Left renal pelvis (tissue), 4 donors: ENCODE measurements around the gene C2orf74. TPM values are rescaled to one million over a fixed set of nuclear protein-coding genes. Genes with fewer than 3 reads are reported as not detected.
"Not testable (repeated sequence)": the region's sequence is repeated elsewhere in the genome, so short reads cannot be mapped to it uniquely, and the experiment has no call there.

Experiments
- DNase-seq, 4 donors: peaks; one replicate each; pipeline ENCODE4 v3.0.0-alpha.2; 2013; ENCODE audit warnings: low read depth in 4 of 4, low spot score in 3 of 4
- polyA plus RNA-seq, 4 donors: library from polyadenylated mRNA; unstranded; fragments of 120-200 nt; gene quantifications; one replicate each; pipeline ENCODE4 v1.2.1, GENCODE V29; 2013; ENCODE audit not compliant: insufficient read length in 4 of 4

The C2orf74 gene
- polyA plus RNA-seq, 4 donors = 22.8 to 47.3 (median 38.2) TPM

GRCh38 chr2:61172671-61173070 is 10.7 kb downstream of the C2orf74 start:
- DNase-seq = no peak

DNA sequence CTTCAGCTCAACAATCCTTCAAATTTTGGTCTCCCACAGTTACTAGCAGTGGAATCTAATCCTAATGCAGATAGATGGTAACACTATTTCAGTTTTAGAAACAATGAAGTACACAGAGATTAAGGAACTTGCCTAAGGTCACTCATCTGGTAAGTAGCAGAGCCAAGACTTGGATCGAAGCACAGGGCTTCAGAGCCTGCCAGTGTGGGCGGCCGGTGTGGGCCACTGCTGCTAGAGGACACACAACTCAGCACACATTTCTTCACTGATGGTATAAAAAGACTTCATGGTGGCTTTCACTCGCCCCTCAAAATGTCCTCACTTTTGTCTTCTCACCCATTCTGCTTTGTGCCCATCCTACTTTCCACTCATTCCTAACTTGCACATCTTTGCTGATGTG is 11.1 kb downstream of the C2orf74 start:
- no peak for DNase-seq

DNA sequence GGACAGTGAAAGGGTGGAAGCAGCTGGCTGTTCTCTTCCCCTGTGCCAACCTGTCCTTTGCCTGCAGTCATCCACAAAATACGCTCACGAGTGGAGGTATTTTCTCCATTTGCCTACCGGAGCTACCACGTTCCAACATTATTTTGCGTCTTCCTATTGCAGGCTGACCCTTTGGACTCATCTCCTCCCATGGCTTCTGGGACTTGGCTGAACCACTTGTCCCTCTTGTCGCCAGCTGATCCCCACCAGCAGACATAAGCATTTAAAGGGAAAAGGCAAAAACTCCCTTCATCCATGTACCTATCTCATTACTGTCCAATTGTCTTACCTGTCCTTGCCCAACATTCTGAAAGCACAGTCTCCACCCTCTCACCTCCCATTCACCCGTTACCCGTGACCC is 13.0 kb downstream of the C2orf74 start:
- no peak for DNase-seq

- DNase-seq = peak; percentile 67 to 83 (median 82)
These were observed 15.1 kb downstream of the C2orf74 start for GRCh38 chr2:61176755-61177726.

GRCh38 chr2:61177727-61178549 is 15.9 kb downstream of the C2orf74 start:
- DNase-seq = peak in 2 of 4 donors; percentile 19 to 39

GRCh38 chr2:61178603-61179545 is 16.9 kb downstream of the C2orf74 start:
- no peak for DNase-seq

DNA sequence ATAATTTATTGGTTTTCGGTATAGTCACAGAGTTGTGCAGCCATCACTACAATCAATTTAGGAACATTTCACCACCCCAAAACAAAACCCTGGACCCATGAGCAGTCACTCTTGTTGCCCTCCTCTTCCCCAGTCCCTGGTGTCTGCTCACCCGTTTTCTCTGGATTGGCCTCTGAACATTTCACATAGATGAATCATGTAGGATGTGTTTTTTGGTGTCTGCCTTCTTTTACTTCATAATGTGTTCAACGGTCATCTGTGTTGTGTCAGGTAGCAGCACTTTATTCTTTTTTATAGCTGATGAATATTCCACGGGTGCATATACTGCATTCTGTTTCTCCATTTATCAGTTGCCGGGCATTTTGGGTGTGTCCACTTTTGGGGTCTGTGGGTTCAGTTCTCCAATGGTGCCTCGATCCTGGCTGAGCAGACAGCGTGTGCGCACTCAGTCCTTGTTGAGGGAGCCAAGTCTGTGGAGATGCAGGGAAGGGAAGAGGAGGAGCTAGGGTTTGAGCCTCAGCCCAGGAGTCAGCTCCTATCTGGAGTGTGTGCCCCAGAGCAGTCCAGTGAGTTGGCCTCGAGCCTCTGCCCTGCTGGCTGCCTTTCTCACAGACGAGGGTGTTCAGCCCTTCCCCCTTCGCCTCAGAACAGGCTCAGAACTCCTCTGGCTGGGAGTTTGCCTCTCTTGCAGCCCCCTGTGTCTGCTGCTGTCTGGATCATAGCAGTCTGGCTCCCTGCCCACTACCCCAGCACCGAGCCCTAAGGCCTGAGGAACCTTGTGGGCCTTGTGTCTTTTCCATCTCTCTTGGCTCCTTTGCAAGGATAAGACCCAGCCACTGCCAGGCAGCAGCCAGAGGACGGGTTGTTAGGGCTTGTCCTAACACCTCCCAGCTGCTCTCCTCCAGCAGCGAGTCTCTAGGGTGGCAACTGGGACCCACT is 18.0 kb downstream of the C2orf74 start:
- no peak for DNase-seq

DNA sequence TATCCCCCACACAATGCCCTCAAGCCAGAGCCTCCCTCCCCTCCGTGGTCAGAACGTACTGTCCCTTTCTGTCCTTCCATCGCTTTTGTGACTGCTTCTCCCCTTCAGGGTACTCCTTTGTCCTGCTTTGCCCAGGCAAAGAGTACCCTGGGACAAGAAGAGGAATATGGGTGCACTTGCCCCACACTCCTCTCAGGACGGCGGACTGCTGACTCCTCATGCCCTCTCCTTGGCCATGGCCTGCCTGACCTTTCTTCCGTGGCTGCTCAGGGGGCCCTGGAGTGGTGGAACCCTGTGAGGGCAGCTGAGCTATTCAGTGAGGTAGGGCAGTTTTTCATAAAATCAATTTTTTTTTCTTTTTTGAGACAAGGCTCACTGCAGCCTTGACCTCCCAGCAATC is 18.7 kb downstream of the C2orf74 start:
- DNase-seq = no peak

GRCh38 chr2:61181382-61182058 is 19.5 kb downstream of the C2orf74 start:
- DNase-seq = no peak

DNA sequence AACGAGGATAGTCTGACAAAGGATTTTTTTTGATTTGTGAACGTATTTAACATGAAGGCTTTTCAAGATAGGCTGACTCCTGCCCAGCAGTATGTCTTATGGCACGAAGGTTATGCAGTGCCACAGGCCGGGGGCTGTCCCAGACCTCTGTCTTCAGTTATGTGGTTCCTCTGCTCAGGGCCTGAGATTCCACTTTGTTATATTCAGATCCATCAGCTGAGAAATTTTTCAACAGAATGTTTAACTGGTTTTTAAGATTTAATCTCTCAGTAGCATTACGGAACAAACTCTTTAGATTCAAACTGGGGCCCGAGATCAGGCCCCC is 20.0 kb downstream of the C2orf74 start:
- no peak for DNase-seq

DNA sequence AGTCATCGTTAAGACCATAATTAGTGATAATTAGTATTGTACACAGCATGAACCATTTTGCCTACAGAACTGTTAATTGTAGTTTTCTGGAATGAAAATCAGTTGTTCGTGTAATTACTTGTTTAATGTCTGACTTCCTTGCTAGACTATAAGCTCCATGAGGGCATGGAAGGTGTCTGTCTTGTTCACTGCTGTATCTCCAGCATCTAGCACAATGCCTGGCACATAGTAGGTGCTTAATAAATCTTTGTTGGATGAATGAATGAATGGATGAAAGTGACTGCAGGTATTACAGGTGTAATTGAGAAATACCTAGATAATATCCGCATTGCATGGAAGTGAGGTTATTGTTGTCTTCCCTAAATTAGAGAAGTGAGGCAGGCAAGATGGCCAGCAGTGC is 21.8 kb downstream of the C2orf74 start:
- DNase-seq = no peak

GRCh38 chr2:61184263-61184662 is 22.3 kb downstream of the C2orf74 start:
- no peak for DNase-seq

DNA sequence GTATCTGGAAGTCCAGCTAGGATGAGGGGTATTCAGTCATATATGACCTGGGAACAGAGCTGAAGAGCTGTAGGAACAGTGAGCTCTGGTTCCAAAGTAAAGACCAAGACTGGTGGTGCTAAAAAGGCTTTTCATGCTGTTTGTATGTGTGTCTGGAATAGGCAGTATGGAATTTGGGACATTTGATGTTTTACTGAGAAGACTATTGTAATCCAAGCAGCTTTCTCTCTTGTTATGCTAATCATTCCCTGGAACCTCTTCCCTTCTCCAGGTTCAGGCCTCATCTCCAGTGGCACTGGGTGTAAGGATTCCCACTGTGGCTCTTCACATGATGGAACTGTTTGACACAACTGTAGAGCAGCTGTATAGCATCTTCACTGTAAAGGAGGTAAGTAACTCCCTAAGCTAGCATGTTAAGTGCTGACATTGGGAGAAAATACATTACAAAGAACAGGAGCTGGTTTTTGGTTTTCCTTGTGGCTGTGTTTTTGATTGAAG is 23.3 kb downstream of the C2orf74 start:
- DNase-seq = no peak

DNA sequence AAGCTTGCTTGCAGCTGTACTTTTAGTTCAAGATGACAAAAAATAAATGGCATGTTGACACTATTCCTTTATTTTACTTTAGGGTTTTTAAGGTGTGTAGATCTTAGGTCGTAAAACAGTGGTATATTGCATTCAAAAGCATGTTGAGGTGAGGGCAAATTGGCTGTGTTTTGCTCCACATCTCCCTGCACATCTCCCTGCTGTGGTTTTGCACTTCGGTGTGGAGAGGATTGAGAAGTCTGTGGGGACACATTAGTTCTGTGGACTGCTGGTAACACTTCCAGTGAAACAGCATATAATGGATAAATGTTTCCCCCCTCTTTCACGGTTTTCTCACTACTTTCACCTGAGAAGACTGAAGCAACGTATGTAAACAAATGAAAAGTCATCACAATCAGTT is 25.1 kb downstream of the C2orf74 start:
- no peak for DNase-seq

DNA sequence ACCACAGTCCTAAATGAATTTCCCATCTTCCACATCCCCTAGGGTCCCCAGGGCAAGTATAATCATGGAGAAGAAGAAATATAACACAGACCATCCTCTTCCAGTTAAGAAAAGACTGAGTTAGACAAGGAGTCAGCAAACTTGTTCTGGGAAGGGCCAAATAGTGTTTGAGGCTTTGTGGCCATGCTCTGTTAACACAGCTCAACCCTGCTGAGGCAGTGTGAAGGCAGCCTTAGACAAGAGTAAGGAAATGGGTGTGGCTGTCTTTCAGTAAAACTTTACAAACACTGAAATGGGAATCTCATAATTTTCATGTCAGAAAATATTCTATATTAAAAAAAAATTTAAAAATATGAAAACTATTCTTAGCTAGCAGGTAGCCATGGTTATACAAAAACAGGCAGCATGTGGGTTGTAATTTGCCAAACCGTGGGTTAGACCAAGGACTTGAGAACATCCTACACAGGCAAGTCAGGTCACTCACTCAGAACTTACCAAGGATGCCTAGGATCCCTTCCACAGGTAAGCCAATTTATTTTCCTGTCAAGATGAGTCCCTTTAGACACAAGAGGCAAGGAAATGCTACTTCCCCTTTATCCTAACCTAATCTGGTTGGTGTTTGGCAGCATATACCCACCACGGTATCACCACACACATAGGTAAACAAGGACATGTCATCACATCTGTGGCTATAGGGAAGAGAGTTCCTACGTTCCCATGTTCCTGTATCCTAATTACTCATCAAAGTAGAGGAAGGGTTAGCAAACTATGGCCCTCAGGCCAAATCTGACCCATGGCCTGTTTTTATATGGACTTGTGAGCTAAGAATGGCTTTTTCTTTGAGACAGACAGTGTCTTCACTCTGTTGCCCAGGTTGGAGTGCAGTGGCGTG is 31.9 kb downstream of the C2orf74 start:
- DNase-seq = no peak

GRCh38 chr2:61194646-61195045 is 32.7 kb downstream of the C2orf74 start:
- DNase-seq = not testable (repeated sequence)

GRCh38 chr2:61196671-61197070 is 34.7 kb downstream of the C2orf74 start:
- DNase-seq = no peak

- no peak for DNase-seq
These were observed 43.1 kb downstream of the C2orf74 start for GRCh38 chr2:61205132-61205531.
